Gastroesophageal sphincter (tissue), 3 donors: ENCODE measurements around the gene MSH6.

ENCODE experiments used
- CTCF ChIP-seq, 4 experiments: fragments of 200-600 bp in 2 of 4; fragments of 450-650 bp in 2 of 4; sonication (generic) in 1 of 4; IDR thresholded peaks; one replicate each; pipeline ENCODE4 v1.5.1; 2017 to 2019; ENCODE audit warnings: antibody characterized with exemption in 4 of 4, mild to moderate bottlenecking in 2 of 4, moderate library complexity in 2 of 4
- EP300 ChIP-seq: sonication (generic); formaldehyde crosslinking; IDR thresholded peaks from one replicate; pipeline ENCODE4 v1.6.1; 2017; ENCODE audit warnings: antibody characterized with exemption, mild to moderate bottlenecking
- POLR2A ChIP-seq, 2 donors: fragments of 450-650 bp; IDR thresholded peaks; one replicate each; pipeline ENCODE4 v1.6.1; 2017; ENCODE audit warnings: antibody characterized with exemption in 2 of 2, mild to moderate bottlenecking in 2 of 2, moderate library complexity in 1 of 2
- POLR2AphosphoS5 ChIP-seq: sonication (generic); formaldehyde crosslinking; IDR thresholded peaks from one replicate; pipeline ENCODE4 v1.6.1; 2017; ENCODE audit warnings: antibody characterized with exemption

- TF ChIP-seq EP300 (no peak), POLR2A (IDR thresholded peaks at IDR 0.05) (no peak), CTCF (IDR thresholded peaks at IDR 0.05) (no peak), POLR2AphosphoS5 (no peak)
These were observed 10.6 kb upstream of the MSH6 start for GRCh38 chr2:47772343-47772742.
